ENCODE results near the gene USP17L5. TPM values are rescaled to one million over a fixed set of nuclear protein-coding genes. Genes with fewer than 3 reads are reported as not detected.
"Not testable (repeated sequence)": the region's sequence is repeated elsewhere in the genome, so short reads cannot be mapped to it uniquely, and the experiment has no call there.

The USP17L5 gene, protein sequence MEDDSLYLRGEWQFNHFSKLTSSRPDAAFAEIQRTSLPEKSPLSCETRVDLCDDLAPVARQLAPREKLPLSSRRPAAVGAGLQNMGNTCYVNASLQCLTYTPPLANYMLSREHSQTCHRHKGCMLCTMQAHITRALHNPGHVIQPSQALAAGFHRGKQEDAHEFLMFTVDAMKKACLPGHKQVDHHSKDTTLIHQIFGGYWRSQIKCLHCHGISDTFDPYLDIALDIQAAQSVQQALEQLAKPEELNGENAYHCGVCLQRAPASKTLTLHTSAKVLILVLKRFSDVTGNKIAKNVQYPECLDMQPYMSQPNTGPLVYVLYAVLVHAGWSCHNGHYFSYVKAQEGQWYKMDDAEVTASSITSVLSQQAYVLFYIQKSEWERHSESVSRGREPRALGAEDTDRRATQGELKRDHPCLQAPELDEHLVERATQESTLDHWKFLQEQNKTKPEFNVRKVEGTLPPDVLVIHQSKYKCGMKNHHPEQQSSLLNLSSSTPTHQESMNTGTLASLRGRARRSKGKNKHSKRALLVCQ
- total RNA-seq = not detected
- not detected for total RNA-seq (2013)

DNA sequence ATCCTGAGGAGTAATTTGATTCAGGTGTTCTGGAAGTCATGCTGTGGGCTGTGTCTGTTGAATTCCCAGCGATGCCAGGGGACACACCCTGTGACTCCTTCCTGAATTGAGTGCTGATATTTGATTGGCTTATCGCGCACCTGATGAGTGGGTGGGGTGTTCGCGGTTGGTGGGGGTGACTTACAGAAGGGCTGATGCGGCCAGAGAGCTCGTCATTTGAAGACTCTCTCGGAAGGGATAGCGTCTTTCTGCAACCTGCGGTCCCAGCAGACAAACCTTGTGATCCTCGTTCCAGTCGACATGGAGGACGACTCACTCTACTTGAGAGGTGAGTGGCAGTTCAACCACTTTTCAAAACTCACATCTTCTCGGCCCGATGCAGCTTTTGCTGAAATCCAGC, at the start of gene USP17L5:
USP17L5 (plus strand) TSS at position 301 of the 400 bp plus-strand sequence; CDS start at position 301, 0 bp downstream.
- H3K27me3 ChIP-seq (ENCODE audit: control insufficient read depth, insufficient read depth, low read length); H3K4me1 Mint-ChIP-seq; H3K4me3 Mint-ChIP-seq; H3K9me3 Mint-ChIP-seq; H3K36me3 ChIP-seq (ENCODE audit: control insufficient read depth, insufficient read depth, low read length); H3K4me3 ChIP-seq (ENCODE audit: low read length); H3K9me3 ChIP-seq (ENCODE audit: control insufficient read depth, insufficient read depth, low read length); H3K36me3 Mint-ChIP-seq; ATAC-seq; intact Hi-C loops (cut with micrococcal nuclease); DNase-seq; H3K27ac Mint-ChIP-seq; H3K27me3 Mint-ChIP-seq (ENCODE audit: low read depth in 2 of 2); H3K4me1 ChIP-seq (ENCODE audit: control insufficient read depth, insufficient read depth, low read length); H3K27ac ChIP-seq (ENCODE audit: low read length): not testable (repeated sequence)
- no CpG with 5 or more reads among the region's 15 CpGs for WGBS (ENCODE audit: insufficient coverage)

GRCh38 chr4:9324191-9324590, 15.0 kb upstream of the USP17L5 start:
- H3K4me1 Mint-ChIP-seq; intact Hi-C loops (cut with micrococcal nuclease); H3K27me3 ChIP-seq (ENCODE audit: control insufficient read depth, insufficient read depth, low read length); H3K4me3 Mint-ChIP-seq; H3K9me3 Mint-ChIP-seq; H3K27ac ChIP-seq (ENCODE audit: low read length); H3K9me3 ChIP-seq (ENCODE audit: control insufficient read depth, insufficient read depth, low read length); H3K36me3 ChIP-seq (ENCODE audit: control insufficient read depth, insufficient read depth, low read length); H3K27me3 Mint-ChIP-seq (ENCODE audit: low read depth in 2 of 2); H3K4me3 ChIP-seq (ENCODE audit: low read length); DNase-seq; H3K27ac Mint-ChIP-seq; H3K4me1 ChIP-seq (ENCODE audit: control insufficient read depth, insufficient read depth, low read length); H3K36me3 Mint-ChIP-seq; ATAC-seq: not testable (repeated sequence)
- WGBS (ENCODE audit: insufficient coverage) = no CpG with 5 or more reads among the region's 13 CpGs

- H3K27ac Mint-ChIP-seq; H3K36me3 Mint-ChIP-seq; H3K27me3 Mint-ChIP-seq (ENCODE audit: low read depth in 2 of 2); H3K9me3 ChIP-seq (ENCODE audit: control insufficient read depth, insufficient read depth, low read length); H3K36me3 ChIP-seq (ENCODE audit: control insufficient read depth, insufficient read depth, low read length); H3K9me3 Mint-ChIP-seq; H3K4me3 Mint-ChIP-seq; H3K4me1 Mint-ChIP-seq; H3K4me1 ChIP-seq (ENCODE audit: control insufficient read depth, insufficient read depth, low read length); ATAC-seq; H3K4me3 ChIP-seq (ENCODE audit: low read length); intact Hi-C loops (cut with micrococcal nuclease); DNase-seq; H3K27ac ChIP-seq (ENCODE audit: low read length); H3K27me3 ChIP-seq (ENCODE audit: control insufficient read depth, insufficient read depth, low read length): not testable (repeated sequence)
- WGBS (ENCODE audit: insufficient coverage) = no CpG with 5 or more reads among the region's 15 CpGs
Observed at GRCh38 chr4:9324865-9325264, 14.3 kb upstream of the USP17L5 start, which contains the start of gene USP17L24. USP17L24 (plus strand) TSS chr4:9325165; CDS start chr4:9325165, 0 bp downstream.

- H3K4me1 Mint-ChIP-seq; H3K27me3 ChIP-seq (ENCODE audit: control insufficient read depth, insufficient read depth, low read length); H3K27ac Mint-ChIP-seq; H3K36me3 ChIP-seq (ENCODE audit: control insufficient read depth, insufficient read depth, low read length); H3K36me3 Mint-ChIP-seq; H3K4me3 ChIP-seq (ENCODE audit: low read length); H3K27ac ChIP-seq (ENCODE audit: low read length); ATAC-seq; H3K4me3 Mint-ChIP-seq; intact Hi-C loops (cut with micrococcal nuclease); H3K9me3 Mint-ChIP-seq; DNase-seq; H3K4me1 ChIP-seq (ENCODE audit: control insufficient read depth, insufficient read depth, low read length); H3K27me3 Mint-ChIP-seq (ENCODE audit: low read depth in 2 of 2); H3K9me3 ChIP-seq (ENCODE audit: control insufficient read depth, insufficient read depth, low read length): not testable (repeated sequence)
- WGBS (ENCODE audit: insufficient coverage) = no CpG with 5 or more reads among the region's 15 CpGs
Observed at GRCh38 chr4:9329611-9330010, 9.6 kb upstream of the USP17L5 start, which contains the start of gene USP17L25. USP17L25 (plus strand) TSS chr4:9329911; CDS start chr4:9329911, 0 bp downstream.

GRCh38 chr4:9334358-9334757, 4.8 kb upstream of the USP17L5 start, which contains the start of gene USP17L26:
USP17L26 (plus strand) TSS chr4:9334658; CDS start chr4:9334658, 0 bp downstream.
- ATAC-seq; H3K27ac Mint-ChIP-seq; DNase-seq; H3K4me3 Mint-ChIP-seq; H3K27me3 ChIP-seq (ENCODE audit: control insufficient read depth, insufficient read depth, low read length); H3K4me1 ChIP-seq (ENCODE audit: control insufficient read depth, insufficient read depth, low read length); H3K27me3 Mint-ChIP-seq (ENCODE audit: low read depth in 2 of 2); H3K36me3 Mint-ChIP-seq; H3K9me3 ChIP-seq (ENCODE audit: control insufficient read depth, insufficient read depth, low read length); H3K36me3 ChIP-seq (ENCODE audit: control insufficient read depth, insufficient read depth, low read length); intact Hi-C loops (cut with micrococcal nuclease); H3K4me1 Mint-ChIP-seq; H3K27ac ChIP-seq (ENCODE audit: low read length); H3K4me3 ChIP-seq (ENCODE audit: low read length); H3K9me3 Mint-ChIP-seq: not testable (repeated sequence)
- no CpG with 5 or more reads among the region's 15 CpGs for WGBS (ENCODE audit: insufficient coverage)

- H3K4me1 ChIP-seq (ENCODE audit: control insufficient read depth, insufficient read depth, low read length); intact Hi-C loops (cut with micrococcal nuclease); H3K27ac Mint-ChIP-seq; ATAC-seq; H3K36me3 ChIP-seq (ENCODE audit: control insufficient read depth, insufficient read depth, low read length); H3K4me3 ChIP-seq (ENCODE audit: low read length); H3K4me1 Mint-ChIP-seq; H3K27me3 Mint-ChIP-seq (ENCODE audit: low read depth in 2 of 2); DNase-seq; H3K9me3 Mint-ChIP-seq; H3K27me3 ChIP-seq (ENCODE audit: control insufficient read depth, insufficient read depth, low read length); H3K4me3 Mint-ChIP-seq; H3K27ac ChIP-seq (ENCODE audit: low read length); H3K36me3 Mint-ChIP-seq; H3K9me3 ChIP-seq (ENCODE audit: control insufficient read depth, insufficient read depth, low read length): not testable (repeated sequence)
- no CpG with 5 or more reads among the region's 15 CpGs for WGBS (ENCODE audit: insufficient coverage)
Observed at GRCh38 chr4:9343848-9344247, 4.6 kb downstream of the USP17L5 start, which contains the start of gene USP17L27. USP17L27 (plus strand) TSS chr4:9344148; CDS start chr4:9344148, 0 bp downstream.

DNA sequence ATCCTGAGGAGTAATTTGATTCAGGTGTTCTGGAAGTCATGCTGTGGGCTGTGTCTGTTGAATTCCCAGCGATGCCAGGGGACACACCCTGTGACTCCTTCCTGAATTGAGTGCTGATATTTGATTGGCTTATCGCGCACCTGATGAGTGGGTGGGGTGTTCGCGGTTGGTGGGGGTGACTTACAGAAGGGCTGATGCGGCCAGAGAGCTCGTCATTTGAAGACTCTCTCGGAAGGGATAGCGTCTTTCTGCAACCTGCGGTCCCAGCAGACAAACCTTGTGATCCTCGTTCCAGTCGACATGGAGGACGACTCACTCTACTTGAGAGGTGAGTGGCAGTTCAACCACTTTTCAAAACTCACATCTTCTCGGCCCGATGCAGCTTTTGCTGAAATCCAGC, 9.4 kb downstream of the USP17L5 start, which contains the start of gene USP17L28:
USP17L28 (plus strand) TSS at position 301 of the 400 bp plus-strand sequence; CDS start at position 301, 0 bp downstream.
- H3K4me3 ChIP-seq (ENCODE audit: low read length); H3K36me3 ChIP-seq (ENCODE audit: control insufficient read depth, insufficient read depth, low read length); H3K4me1 ChIP-seq (ENCODE audit: control insufficient read depth, insufficient read depth, low read length); DNase-seq; H3K27me3 ChIP-seq (ENCODE audit: control insufficient read depth, insufficient read depth, low read length); intact Hi-C loops (cut with micrococcal nuclease); H3K27ac Mint-ChIP-seq; H3K36me3 Mint-ChIP-seq; H3K27me3 Mint-ChIP-seq (ENCODE audit: low read depth in 2 of 2); H3K27ac ChIP-seq (ENCODE audit: low read length); H3K4me3 Mint-ChIP-seq; H3K9me3 ChIP-seq (ENCODE audit: control insufficient read depth, insufficient read depth, low read length); H3K9me3 Mint-ChIP-seq; H3K4me1 Mint-ChIP-seq; ATAC-seq: not testable (repeated sequence)
- no CpG with 5 or more reads among the region's 15 CpGs for WGBS (ENCODE audit: insufficient coverage)
